HEK293 (cell line): ENCODE results near the gene SGMS1.
"Not testable (repeated sequence)": the region's sequence is repeated elsewhere in the genome, so short reads cannot be mapped to it uniquely, and the experiment has no call there.

Experiments
- CTCF ChIA-PET: fragments of 350-600 bp; formaldehyde crosslinking; extraction: SDS; loops from one replicate; lab custom pipeline; 2021; ENCODE audit warnings: antibody characterized with exemption; lab: Yijun Ruan, JAX
- POLR2A ChIA-PET: fragments of 300-600 bp; formaldehyde crosslinking; extraction: SDS; loops from one replicate; lab custom pipeline; 2020; ENCODE audit warnings: antibody characterized with exemption, inconsistent platforms; lab: Yijun Ruan, JAX
- H3K27ac ChIP-seq: fragments of 200-500 bp; sonication (Bioruptor generic); 2 replicates; pipeline ENCODE4 v1.5.1; 2014; ENCODE audit warnings: low read depth, low read length, control low read depth, inconsistent platforms; ENCODE audit errors: extremely low read depth
- H3K36me3 ChIP-seq, 2 experiments: fragments of 200-500 bp in 1 of 2; sonication (Bioruptor generic) in 1 of 2; 1 replicate in 1 of 2; 2 replicates in 1 of 2; pipeline ENCODE4 v1.5.1; 2014 to 2017; ENCODE audit warnings: inconsistent platforms in 2 of 2, low read length in 2 of 2; ENCODE audit not compliant: control insufficient read depth in 2 of 2, insufficient read depth in 1 of 2
- H3K4me1 ChIP-seq: fragments of 200-500 bp; sonication (Bioruptor generic); 2 replicates; pipeline ENCODE4 v1.5.1; 2014; ENCODE audit warnings: mild to moderate bottlenecking, low read length, inconsistent platforms; ENCODE audit not compliant: control insufficient read depth, insufficient read depth
- H3K4me3 ChIP-seq: 2 replicates; pipeline ENCODE4 v1.5.1; 2011; ENCODE audit warnings: low read depth, mild to moderate bottlenecking, control low read depth, low read length, moderate library complexity
- H3K9me3 ChIP-seq: fragments of 200-500 bp; sonication (Bioruptor generic); 2 replicates; pipeline ENCODE4 v1.5.1; 2014; ENCODE audit warnings: low read depth, low read length, inconsistent platforms; ENCODE audit not compliant: control insufficient read depth, insufficient read depth
- ATF2 ChIP-seq: fragments of 450-650 bp; formaldehyde crosslinking; IDR thresholded peaks from 2 replicates; pipeline ENCODE4 v1.5.1; 2016; ENCODE audit warnings: missing biosample characterization, missing genetic modification characterization, low read depth
- BCL6B ChIP-seq: fragments of 450-650 bp; formaldehyde crosslinking; IDR thresholded peaks from 2 replicates; pipeline ENCODE4 v1.5.1; 2017; ENCODE audit warnings: missing biosample characterization, missing genetic modification characterization
- KLF9 ChIP-seq: fragments of 450-650 bp; formaldehyde crosslinking; IDR thresholded peaks from 2 replicates; pipeline ENCODE4 v1.5.1; 2016; ENCODE audit warnings: missing biosample characterization, missing genetic modification characterization, low read depth
- SALL2 ChIP-seq: fragments of 450-650 bp; formaldehyde crosslinking; IDR thresholded peaks from 2 replicates; pipeline ENCODE4 v1.5.0; 2017; ENCODE audit warnings: missing biosample characterization, mild to moderate bottlenecking, missing genetic modification characterization, borderline replicate concordance
- SP2 ChIP-seq: fragments of 450-650 bp; formaldehyde crosslinking; IDR thresholded peaks from 2 replicates; pipeline ENCODE4 v1.5.1; 2016; ENCODE audit warnings: missing biosample characterization, missing genetic modification characterization
- TRIM28 ChIP-seq: IDR thresholded peaks from 2 replicates; pipeline ENCODE4 v1.6.1; 2011; ENCODE audit warnings: low read length, control low read depth, borderline replicate concordance
- ZBTB20 ChIP-seq: fragments of 450-650 bp; formaldehyde crosslinking; IDR thresholded peaks from 2 replicates; pipeline ENCODE4 v1.5.1; 2016; ENCODE audit warnings: missing biosample characterization, missing genetic modification characterization
- ZBTB26 ChIP-seq: fragments of 450-650 bp; formaldehyde crosslinking; optimal IDR thresholded peaks from 2 replicates; pipeline ENCODE3; 2016; ENCODE audit warnings: missing biosample characterization, mild to moderate bottlenecking, missing genetic modification characterization
- ZBTB44 ChIP-seq: fragments of 450-650 bp; IDR thresholded peaks from 2 replicates; pipeline ENCODE4 v1.5.1; 2018; ENCODE audit warnings: missing biosample characterization, mild to moderate bottlenecking, missing genetic modification characterization
- ZNF121 ChIP-seq: fragments of 450-650 bp; formaldehyde crosslinking; IDR thresholded peaks from 2 replicates; pipeline ENCODE4 v1.5.1; 2016; ENCODE audit warnings: missing biosample characterization, missing genetic modification characterization
- ZNF184 ChIP-seq: fragments of 450-650 bp; IDR thresholded peaks from 2 replicates; pipeline ENCODE4 v1.5.1; 2018; ENCODE audit warnings: missing biosample characterization, mild to moderate bottlenecking, missing genetic modification characterization
- ZNF223 ChIP-seq: fragments of 450-650 bp; formaldehyde crosslinking; IDR thresholded peaks from 2 replicates; pipeline ENCODE4 v1.5.1; 2016; ENCODE audit warnings: missing biosample characterization, missing genetic modification characterization
- ZNF266 ChIP-seq: fragments of 450-650 bp; formaldehyde crosslinking; IDR thresholded peaks from 2 replicates; pipeline ENCODE4 v1.5.1; 2016; ENCODE audit warnings: missing biosample characterization, missing genetic modification characterization, low read depth
- ZNF366 ChIP-seq: fragments of 450-650 bp; formaldehyde crosslinking; conservative IDR thresholded peaks from 2 replicates; pipeline ENCODE4 v1.5.1; 2016; ENCODE audit warnings: missing biosample characterization, missing genetic modification characterization
- ZNF37A ChIP-seq: fragments of 450-650 bp; IDR thresholded peaks from 2 replicates; pipeline ENCODE4 v1.5.1; 2018; ENCODE audit warnings: missing biosample characterization, missing genetic modification characterization
- ZNF473 ChIP-seq: fragments of 450-650 bp; formaldehyde crosslinking; IDR thresholded peaks from 2 replicates; pipeline ENCODE4 v1.5.1; 2017; ENCODE audit warnings: missing biosample characterization, missing genetic modification characterization
- ZNF560 ChIP-seq: fragments of 450-650 bp; formaldehyde crosslinking; IDR thresholded peaks from 2 replicates; pipeline ENCODE4 v1.5.1; 2017; ENCODE audit warnings: missing biosample characterization, missing genetic modification characterization, borderline replicate concordance
- ZNF626 ChIP-seq: fragments of 450-650 bp; sonication (Bioruptor Pico); formaldehyde crosslinking; IDR thresholded peaks from 2 replicates; pipeline ENCODE4 v1.5.1; 2018; ENCODE audit warnings: missing biosample characterization, missing genetic modification characterization, inconsistent platforms
- ZNF843 ChIP-seq: fragments of 450-650 bp; formaldehyde crosslinking; IDR thresholded peaks from 2 replicates; pipeline ENCODE4 v1.5.1; 2016; ENCODE audit warnings: missing biosample characterization, missing genetic modification characterization

The SGMS1 gene

GRCh38 chr10:50490241-50490640 lies 133.5 kb downstream of the SGMS1 start:
- POLR2A ChIA-PET = no interaction called here

GRCh38 chr10:50484550-50484949 lies 139.2 kb downstream of the SGMS1 start:
- H3K27ac ChIP-seq, H3K36me3 ChIP-seq, POLR2A ChIA-PET, H3K4me3 ChIP-seq, CTCF ChIA-PET, H3K9me3 ChIP-seq, H3K4me1 ChIP-seq: not testable (repeated sequence)

More at GRCh38 chr10:50490241-50490640, 133.5 kb downstream of the SGMS1 start:
- H3K4me1 ChIP-seq = no peaks in the 10 kb centered on the region
- H3K9me3 ChIP-seq = no peaks in the 10 kb centered on the region
- no peak overlapping the region for H3K4me3 ChIP-seq
- CTCF ChIA-PET = interaction anchor here (0.6 kb wide), 2 partner anchors 86 to 1717 kb away, joined by 3 to 6 read pairs; no protein-coding TSS in a partner anchor
- no peak for TF ChIP-seq SALL2 (tag by site-specific recombination)
- H3K27ac ChIP-seq = no peak overlapping the region
- no peaks in the 10 kb centered on the region for H3K36me3 ChIP-seq

GRCh38 chr10:50480054-50481007 lies 143.4 kb downstream of the SGMS1 start:
- no peaks in the 10 kb centered on the region for H3K4me1 ChIP-seq
- H3K36me3 ChIP-seq = no peaks in the 10 kb centered on the region
- ChIA-PET POLR2A (no interaction called here), CTCF (interaction anchor here (1.0 kb wide), 1 partner anchor 31 kb away, joined by 5 read pairs; no protein-coding TSS in a partner anchor)
- no peak overlapping the region for H3K4me3 ChIP-seq
- no peak overlapping the region for H3K27ac ChIP-seq
- TF ChIP-seq ZNF366 (tag by site-specific recombination) = no peak
- TF ChIP-seq ZBTB26 (tag by site-specific recombination) = no peak
- no peak for TF ChIP-seq ZNF626 (tag by site-specific recombination)
- no peak for TF ChIP-seq ZBTB20 (tag by site-specific recombination)
- no peak for TF ChIP-seq KLF9 (tag by site-specific recombination)
- TF ChIP-seq ZNF473 (tag by site-specific recombination) = no peak
- no peak for TF ChIP-seq ZNF560 (tag by site-specific recombination)
- no peak for TF ChIP-seq ZNF843 (tag by site-specific recombination)
- TF ChIP-seq ZBTB44 (tag by site-specific recombination) = no peak
- TF ChIP-seq ZNF266 (tag by site-specific recombination) = no peak
- TF ChIP-seq ZNF121 = no peak
- TF ChIP-seq BCL6B (tag by site-specific recombination) = no peak
- TF ChIP-seq ATF2 = no peak
- no peak for TF ChIP-seq ZNF184 (tag by site-specific recombination)
- no peak for TF ChIP-seq SP2 (tag by site-specific recombination)
- TF ChIP-seq ZNF37A (tag by site-specific recombination) = no peak
- no peak for TF ChIP-seq ZNF223 (tag by site-specific recombination)
- TF ChIP-seq TRIM28 = no peak
- H3K9me3 ChIP-seq = no peaks in the 10 kb centered on the region
